ENCODE data around the gene C9orf72.

- TF ChIP-seq POLR2A (IDR thresholded peaks at IDR 0.05), result no peak
- no peak for TF ChIP-seq CTCF (IDR thresholded peaks at IDR 0.05)
Measured at GRCh38 chr9:27566118-27566517, 7.2 kb downstream of the C9orf72 start.
